ENCODE data around the gene PCNX1.
"Not testable (repeated sequence)": the region's sequence is repeated elsewhere in the genome, so short reads cannot be mapped to it uniquely, and the experiment has no call there.

PCNX1 gene

GRCh38 chr14:71094722-71095121 is 187.5 kb downstream of the PCNX1 start:
- DNase-seq = no peak

GRCh38 chr14:71096947-71097346 is 189.7 kb downstream of the PCNX1 start:
- no peak for DNase-seq

GRCh38 chr14:71103662-71104484 is 196.6 kb downstream of the PCNX1 start:
- DNase-seq = peak; percentile 2

GRCh38 chr14:71105177-71105576 is 197.9 kb downstream of the PCNX1 start:
- DNase-seq = no peak

- no peak for DNase-seq
These were observed 200.7 kb downstream of the PCNX1 start for GRCh38 chr14:71107921-71108320.

GRCh38 chr14:71108398-71109119 is 201.3 kb downstream of the PCNX1 start:
- no peak for DNase-seq

- no peak for DNase-seq
These were observed 206.1 kb downstream of the PCNX1 start for GRCh38 chr14:71113376-71113775.

GRCh38 chr14:71114565-71114964 is 207.3 kb downstream of the PCNX1 start:
- DNase-seq = no peak

- DNase-seq = no peak
These were observed 208.0 kb downstream of the PCNX1 start for GRCh38 chr14:71115306-71115705.

GRCh38 chr14:71115821-71116567 is 208.7 kb downstream of the PCNX1 start:
- no peak for DNase-seq

- DNase-seq = no peak
These were observed 209.4 kb downstream of the PCNX1 start for GRCh38 chr14:71116568-71117122.

GRCh38 chr14:71117839-71118743 is 210.8 kb downstream of the PCNX1 start:
- DNase-seq = no peak

- DNase-seq = no peak
These were observed 211.8 kb downstream of the PCNX1 start for GRCh38 chr14:71119075-71119474.

- DNase-seq = no peak
These were observed 212.6 kb downstream of the PCNX1 start for GRCh38 chr14:71119832-71120231.

GRCh38 chr14:71121001-71121400 is 213.7 kb downstream of the PCNX1 start:
- DNase-seq = no peak

- no peak for DNase-seq
These were observed 214.5 kb downstream of the PCNX1 start for GRCh38 chr14:71121711-71122110.

- no peak for DNase-seq
These were observed 215.8 kb downstream of the PCNX1 start for GRCh38 chr14:71122866-71123565.

GRCh38 chr14:71123579-71124135 is 216.4 kb downstream of the PCNX1 start:
- no peak for DNase-seq

GRCh38 chr14:71129716-71130490 is 222.6 kb downstream of the PCNX1 start:
- DNase-seq = not testable (repeated sequence)

GRCh38 chr14:71130491-71131179 is 223.4 kb downstream of the PCNX1 start:
- no peak for DNase-seq
